HK-2 (cell line): ENCODE data around the gene TRIM17.
A peak's percentile ranks its signal among the peaks of the same experiment; 100 is the strongest.

ENCODE experiments used
- DNase-seq: peaks from one replicate; pipeline ENCODE4 v3.0.0-alpha.2; 2018; ENCODE audit not compliant: unreplicated experiment

The TRIM17 gene, protein sequence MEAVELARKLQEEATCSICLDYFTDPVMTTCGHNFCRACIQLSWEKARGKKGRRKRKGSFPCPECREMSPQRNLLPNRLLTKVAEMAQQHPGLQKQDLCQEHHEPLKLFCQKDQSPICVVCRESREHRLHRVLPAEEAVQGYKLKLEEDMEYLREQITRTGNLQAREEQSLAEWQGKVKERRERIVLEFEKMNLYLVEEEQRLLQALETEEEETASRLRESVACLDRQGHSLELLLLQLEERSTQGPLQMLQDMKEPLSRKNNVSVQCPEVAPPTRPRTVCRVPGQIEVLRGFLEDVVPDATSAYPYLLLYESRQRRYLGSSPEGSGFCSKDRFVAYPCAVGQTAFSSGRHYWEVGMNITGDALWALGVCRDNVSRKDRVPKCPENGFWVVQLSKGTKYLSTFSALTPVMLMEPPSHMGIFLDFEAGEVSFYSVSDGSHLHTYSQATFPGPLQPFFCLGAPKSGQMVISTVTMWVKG

DNA sequence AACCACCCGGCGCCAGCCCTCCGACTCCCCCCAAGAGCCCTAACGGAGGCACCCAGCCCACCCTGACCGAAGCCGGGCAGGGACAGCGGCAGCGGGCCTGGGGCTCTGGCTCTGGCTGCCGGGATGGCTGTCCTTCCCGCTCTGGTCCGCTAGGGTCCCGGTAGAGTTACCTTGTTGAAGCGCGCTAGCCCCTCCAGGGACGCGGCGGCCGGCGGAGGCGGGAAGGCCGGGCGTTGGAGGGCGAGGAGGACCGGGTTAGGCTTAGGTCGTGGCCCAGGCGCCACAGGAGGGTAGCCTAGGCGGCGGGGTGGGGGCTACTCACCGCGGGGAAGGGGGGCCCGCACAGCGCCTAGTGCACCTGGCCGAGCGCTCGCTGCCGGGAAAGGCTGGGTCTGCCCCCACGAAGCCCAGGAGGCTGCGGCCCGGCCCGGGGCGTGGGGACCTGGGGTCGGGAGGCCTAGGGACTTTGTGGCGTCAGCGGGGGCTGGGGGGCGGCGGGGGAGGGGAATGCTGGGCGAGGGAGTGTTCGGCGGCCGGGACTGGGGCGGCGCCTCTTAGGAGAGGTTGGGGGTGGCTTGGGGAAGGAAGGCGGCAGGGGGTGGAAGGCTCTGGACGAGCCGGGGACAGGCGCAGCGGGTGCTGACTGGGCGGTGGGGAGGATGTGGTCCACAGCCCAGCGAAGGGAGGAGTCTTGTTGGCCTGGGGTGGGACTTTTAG, at the start of gene TRIM17:
TRIM17 (minus strand) TSS at position 645 of the 717 bp plus-strand sequence. CDS start 1,789 bp downstream, outside the sequence.
- no peak for DNase-seq

- DNase-seq: no peak
These were observed 49.0 kb upstream of the TRIM17 start for GRCh38 chr1:228465571-228466146.

DNA sequence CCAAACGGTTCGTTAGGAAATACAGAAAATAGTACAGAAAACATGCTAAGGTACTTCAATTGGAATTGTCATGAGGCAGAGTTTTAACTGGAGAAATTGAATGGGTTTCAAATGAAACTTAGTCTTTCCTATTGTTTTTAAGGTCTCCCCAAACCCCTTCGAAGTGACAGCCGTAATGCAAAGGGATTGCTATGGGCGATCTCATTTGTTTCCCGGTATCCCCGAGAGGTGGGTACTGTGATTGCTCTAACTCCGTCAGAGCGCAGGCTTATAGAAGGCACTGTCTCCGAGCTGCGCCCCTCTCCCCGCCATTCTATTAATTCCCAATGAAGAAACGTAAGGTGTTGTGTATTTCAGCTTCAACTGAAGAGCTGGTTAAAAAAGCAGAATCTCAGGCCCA, 48.5 kb upstream of the TRIM17 start:
- DNase-seq: no peak

GRCh38 chr1:228464487-228464983, 47.9 kb upstream of the TRIM17 start:
- DNase-seq: no peak

GRCh38 chr1:228463559-228464455, 47.1 kb upstream of the TRIM17 start:
- DNase-seq: no peak

DNA sequence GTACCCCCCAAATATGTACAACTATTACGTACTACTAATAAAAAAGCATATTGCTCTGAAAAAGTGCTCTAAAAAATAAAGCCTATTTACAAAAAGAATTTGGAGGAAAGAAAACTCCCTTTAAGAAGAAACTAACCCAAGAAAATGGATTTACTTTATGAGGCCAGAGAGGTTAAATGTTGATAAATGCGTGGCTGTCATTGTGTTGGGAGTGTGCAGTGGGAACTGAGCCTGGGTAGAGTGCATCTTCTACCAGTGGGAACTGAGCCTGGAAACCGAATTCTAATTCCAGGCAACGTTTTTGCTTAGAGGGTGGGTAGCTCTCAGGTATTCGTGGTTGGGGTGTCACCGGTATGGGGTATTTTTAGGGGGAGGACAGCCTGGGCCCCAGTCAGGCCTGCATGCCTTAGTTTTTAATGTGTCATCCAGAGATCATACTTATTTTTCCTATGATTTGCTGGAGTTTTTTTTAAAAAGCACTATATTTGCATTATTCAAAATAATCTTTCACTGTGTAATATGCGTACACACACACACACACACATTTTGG, 46.4 kb upstream of the TRIM17 start:
- no peak for DNase-seq

DNA sequence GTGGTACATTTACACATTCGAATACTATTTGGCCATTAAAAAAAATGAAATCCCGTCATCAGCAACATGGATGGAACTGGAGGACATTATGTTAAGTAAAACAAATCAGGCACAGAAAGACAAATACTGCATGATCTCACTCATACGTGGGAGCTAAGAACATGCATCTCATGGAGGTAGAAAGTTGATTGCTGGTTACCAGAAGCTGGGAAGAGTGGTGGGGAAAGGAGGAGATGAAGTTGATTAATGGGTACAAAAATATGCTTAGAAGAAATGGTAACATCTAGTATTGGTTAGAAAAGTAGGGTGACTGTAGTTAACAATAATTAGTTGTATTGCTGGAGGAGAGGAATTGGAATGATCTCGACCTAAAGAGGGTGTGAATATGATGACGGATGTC, 45.9 kb upstream of the TRIM17 start:
- DNase-seq: no peak

- no peak for DNase-seq
These were observed 44.2 kb upstream of the TRIM17 start for GRCh38 chr1:228460821-228461220.

DNA sequence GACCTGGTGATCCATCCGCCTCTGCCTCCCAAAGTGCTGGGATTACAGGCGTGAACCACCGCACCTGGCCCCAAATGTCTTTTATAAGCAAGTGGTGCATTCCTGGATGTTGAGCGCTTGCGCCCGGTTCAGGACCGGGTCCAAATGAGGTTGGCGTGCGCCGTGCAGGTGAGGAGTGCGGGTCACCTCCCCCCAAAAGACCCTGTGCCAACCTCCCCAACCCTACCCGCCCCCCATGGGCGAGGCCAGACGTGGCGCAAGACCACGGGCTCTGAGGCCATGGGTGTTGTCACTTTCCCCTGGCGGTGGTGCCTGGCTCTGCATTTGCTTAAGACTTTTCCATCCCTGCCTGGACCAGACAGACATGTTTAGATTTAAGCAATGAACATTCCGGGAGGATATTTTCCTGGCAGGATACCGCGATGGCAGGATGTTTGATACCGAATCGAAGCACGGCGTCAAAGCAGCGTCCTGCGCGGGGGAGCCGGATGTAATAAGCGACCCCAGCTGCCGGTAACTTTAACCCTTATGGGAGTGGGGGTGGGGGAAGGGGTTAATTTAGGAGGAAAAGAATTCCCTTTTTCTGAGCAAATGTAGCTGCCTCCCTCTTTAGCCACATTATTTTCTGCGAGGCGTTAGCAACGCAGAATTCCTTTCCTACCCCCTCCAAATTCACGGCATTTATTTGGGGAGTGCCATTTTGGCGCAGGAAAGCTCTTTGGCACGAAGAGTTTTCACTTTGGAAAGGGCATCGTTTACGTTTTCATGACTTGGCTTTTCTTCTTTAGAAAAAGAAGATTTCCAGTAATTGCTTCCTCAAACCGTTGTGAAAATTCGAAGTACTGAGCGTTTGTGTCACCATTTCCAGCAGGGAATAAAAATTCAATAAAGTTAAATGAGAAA, 42.7 kb upstream of the TRIM17 start:
- DNase-seq: peak; percentile 55

- peak; percentile 88 for DNase-seq
These were observed 40.9 kb upstream of the TRIM17 start for GRCh38 chr1:228457396-228458176.

GRCh38 chr1:228457017-228457395, 40.3 kb upstream of the TRIM17 start:
- no peak for DNase-seq

DNA sequence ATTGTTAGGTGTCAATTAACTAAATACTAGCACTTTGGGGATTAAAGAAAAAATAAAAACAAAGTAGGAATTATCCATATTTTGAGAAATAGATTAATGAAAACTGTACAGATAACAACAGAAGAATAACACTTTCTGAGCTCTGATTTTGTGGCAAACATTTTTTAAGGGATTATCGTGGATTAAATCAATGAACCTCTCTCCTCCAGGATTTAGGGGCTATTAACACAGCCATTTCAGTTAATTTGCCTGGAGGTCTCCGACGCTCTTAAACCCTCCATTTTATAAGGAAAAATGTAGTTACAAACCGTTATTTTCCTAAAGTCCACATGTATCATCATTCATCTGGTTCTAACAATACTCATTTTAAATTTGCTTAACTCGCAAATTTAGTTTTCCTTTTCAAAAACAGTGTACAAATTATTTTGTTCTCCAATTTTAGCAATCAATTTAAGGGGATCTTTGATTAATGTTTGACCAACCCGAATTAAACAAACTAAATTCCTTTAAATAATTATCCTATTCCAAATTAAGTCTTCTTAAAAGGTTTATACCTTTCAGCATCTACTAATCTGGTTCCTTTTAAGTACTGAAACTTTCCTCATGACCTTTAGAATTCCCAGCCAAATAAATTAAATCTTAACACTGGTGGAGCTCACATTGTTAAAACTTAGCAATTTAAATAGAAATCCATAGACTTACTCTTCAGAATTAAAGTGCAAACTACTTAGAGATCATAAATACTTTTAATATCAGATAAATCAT, 39.8 kb upstream of the TRIM17 start:
- DNase-seq: no peak

- no peak for DNase-seq
These were observed 39.1 kb upstream of the TRIM17 start for GRCh38 chr1:228455715-228456114.

- DNase-seq: no peak
These were observed 37.6 kb upstream of the TRIM17 start for GRCh38 chr1:228454238-228454637.

GRCh38 chr1:228453614-228454013, 37.0 kb upstream of the TRIM17 start:
- DNase-seq: no peak

DNA sequence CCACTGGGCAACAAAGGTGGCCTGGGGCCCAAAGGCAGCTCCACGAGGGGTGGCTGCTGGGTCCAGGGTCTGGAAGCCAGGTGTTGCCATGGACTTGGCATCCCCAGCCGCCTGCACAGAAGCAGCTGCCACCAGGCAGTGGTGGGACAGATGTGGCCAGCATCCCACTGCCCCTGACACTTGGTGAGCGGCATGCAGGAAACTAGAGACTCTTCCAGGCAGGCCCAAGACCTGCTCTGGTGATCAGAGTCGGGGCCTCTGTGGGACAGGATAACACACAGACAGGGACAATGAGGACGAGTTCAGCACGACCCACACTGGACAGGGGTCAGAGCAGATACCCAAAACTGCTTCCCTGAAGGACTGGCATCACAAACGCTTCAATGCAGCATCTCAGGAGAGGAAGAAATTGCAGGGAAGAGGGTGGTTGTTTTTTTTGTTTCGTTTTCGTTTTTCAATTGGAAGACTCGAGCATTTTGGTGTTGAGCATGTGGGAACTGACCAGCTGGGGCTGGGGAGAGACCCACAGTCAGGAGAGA, 36.4 kb upstream of the TRIM17 start:
- DNase-seq: no peak

GRCh38 chr1:228452194-228453021, 35.7 kb upstream of the TRIM17 start:
- peak; percentile 64 for DNase-seq
